ENCODE data around the gene THSD7B.

DNA sequence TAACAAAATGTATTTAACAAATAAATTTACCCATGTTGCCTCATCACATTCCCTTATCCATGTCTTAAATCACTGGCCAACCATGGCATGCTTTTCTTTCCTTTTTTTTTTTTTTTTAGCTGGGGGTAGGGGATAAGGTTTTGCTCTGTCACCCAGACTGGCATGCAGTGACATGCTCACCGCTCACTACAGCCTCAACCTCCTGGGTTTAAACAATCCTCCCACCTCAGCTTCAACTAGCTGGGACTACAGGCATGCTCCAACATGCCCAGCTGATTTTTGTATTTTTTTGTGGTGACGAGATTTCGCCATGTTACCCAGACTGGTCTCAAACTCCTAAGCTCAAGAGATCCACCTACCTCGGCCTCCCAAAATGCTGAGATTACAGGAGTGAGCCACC is 266.4 kb downstream of the THSD7B start:
- no peak for TF ChIP-seq MXI1 (conservative IDR thresholded peaks at IDR 0.05; ENCODE audit: poor library complexity, severe bottlenecking)
- no peak for TF ChIP-seq CTCF (IDR thresholded peaks at IDR 0.05; ENCODE audit: poor library complexity, severe bottlenecking)
